Head of caudate nucleus (tissue), 42 donors: ENCODE data around the gene SLC44A5.
"Not testable (repeated sequence)": the region's sequence is repeated elsewhere in the genome, so short reads cannot be mapped to it uniquely, and the experiment has no call there.

Experiments used
- DNase-seq, 42 donors: peaks; one replicate each; pipeline versions ENCODE4 v3.0.0 to v3.0.0-alpha.2; 2020 to 2021; ENCODE audit warnings: mixed read lengths in 7 of 42
- intact Hi-C: fragments of 100-400 bp; cut with DNase I; formaldehyde crosslinking; loops from one replicate; pipeline ENCODE4 v1.15.0; 2022

SLC44A5 gene

GRCh38 chr1:75533085-75533484, 77.8 kb downstream of the SLC44A5 start:
- intact Hi-C loops = no loop called here
- no peak for DNase-seq

- DNase-seq = no peak
- intact Hi-C loops = no loop called here
Observed at GRCh38 chr1:75531570-75531969, 79.3 kb downstream of the SLC44A5 start.

- intact Hi-C loops = no loop called here
- no peak for DNase-seq
Observed at GRCh38 chr1:75529488-75529887, 81.4 kb downstream of the SLC44A5 start.

GRCh38 chr1:75528001-75528400, 82.9 kb downstream of the SLC44A5 start:
- intact Hi-C loops = no loop called here

GRCh38 chr1:75522389-75522788, 88.5 kb downstream of the SLC44A5 start:
- intact Hi-C loops = no loop called here
- DNase-seq = no peak

More at GRCh38 chr1:75528001-75528400, 82.9 kb downstream of the SLC44A5 start:
- DNase-seq = no peak

GRCh38 chr1:75521658-75522057, 89.3 kb downstream of the SLC44A5 start:
- intact Hi-C loops = no loop called here
- DNase-seq = no peak

GRCh38 chr1:75520862-75521475, 89.9 kb downstream of the SLC44A5 start:
- intact Hi-C loops = no loop called here
- no peak for DNase-seq

GRCh38 chr1:75519651-75520427, 91.1 kb downstream of the SLC44A5 start:
- no peak for DNase-seq
- intact Hi-C loops = no loop called here

- intact Hi-C loops = no loop called here
- no peak for DNase-seq
Observed at GRCh38 chr1:75518686-75519085, 92.2 kb downstream of the SLC44A5 start.

GRCh38 chr1:75514270-75514669, 96.6 kb downstream of the SLC44A5 start:
- intact Hi-C loops = no loop called here
- DNase-seq = no peak

GRCh38 chr1:75506976-75507375, 103.9 kb downstream of the SLC44A5 start:
- DNase-seq = no peak
- intact Hi-C loops = no loop called here

GRCh38 chr1:75503221-75503974, 107.5 kb downstream of the SLC44A5 start:
- DNase-seq = no peak
- intact Hi-C loops = no loop called here

GRCh38 chr1:75502776-75503175, 108.1 kb downstream of the SLC44A5 start:
- DNase-seq = no peak
- intact Hi-C loops = no loop called here

GRCh38 chr1:75501577-75502295, 109.2 kb downstream of the SLC44A5 start:
- intact Hi-C loops = no loop called here
- DNase-seq = no peak

- DNase-seq = no peak
- intact Hi-C loops = no loop called here
Observed at GRCh38 chr1:75492011-75492410, 118.9 kb downstream of the SLC44A5 start.

- intact Hi-C loops = no loop called here
- no peak for DNase-seq
Observed at GRCh38 chr1:75487399-75487798, 123.5 kb downstream of the SLC44A5 start.

- no peak for DNase-seq
- intact Hi-C loops = no loop called here
Observed at GRCh38 chr1:75484789-75485188, 126.1 kb downstream of the SLC44A5 start.

GRCh38 chr1:75482951-75483350, 128.0 kb downstream of the SLC44A5 start:
- DNase-seq = no peak
- intact Hi-C loops = no loop called here

- DNase-seq, intact Hi-C loops: not testable (repeated sequence)
Observed at GRCh38 chr1:75476486-75476885, 134.4 kb downstream of the SLC44A5 start.

GRCh38 chr1:75475696-75476095, 135.2 kb downstream of the SLC44A5 start:
- no peak for DNase-seq
- intact Hi-C loops = no loop called here
